Measurements from ENCODE around the gene GPRIN2.

Gene GPRIN2

GRCh38 chr10:46549171-46550075, 7.0 kb downstream of the GPRIN2 start:
- no peak for DNase-seq (ENCODE audit: low read depth in 2 of 2)

DNA sequence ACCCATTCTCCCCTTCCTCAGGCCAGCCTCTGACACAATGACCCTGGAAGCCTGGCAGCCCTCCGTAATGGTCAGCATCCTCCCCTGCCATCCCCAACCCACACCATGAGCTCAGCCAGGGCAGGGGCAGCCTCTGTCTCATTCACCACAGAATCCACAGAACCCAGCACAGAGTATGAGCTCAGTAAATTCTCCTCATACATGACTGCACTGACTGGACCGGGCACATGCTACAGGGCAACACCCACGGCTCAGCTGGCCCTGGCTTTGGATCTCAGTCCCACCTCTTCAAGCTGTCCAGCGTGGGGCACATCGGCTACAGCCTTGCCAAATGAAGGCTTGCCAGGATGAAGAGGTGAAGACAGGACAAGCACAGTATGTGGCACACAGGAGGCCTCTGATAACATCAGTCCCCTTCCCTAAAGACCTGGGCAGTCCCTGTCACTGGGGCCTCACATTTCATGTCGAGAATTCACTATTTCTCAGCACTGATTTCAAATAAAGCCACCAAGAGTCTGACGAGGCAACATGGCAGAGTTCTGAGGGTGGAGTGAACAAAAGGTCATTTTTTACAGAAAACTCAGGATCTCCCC, 7.9 kb downstream of the GPRIN2 start:
- no peak for DNase-seq (ENCODE audit: low read depth in 2 of 2)

DNA sequence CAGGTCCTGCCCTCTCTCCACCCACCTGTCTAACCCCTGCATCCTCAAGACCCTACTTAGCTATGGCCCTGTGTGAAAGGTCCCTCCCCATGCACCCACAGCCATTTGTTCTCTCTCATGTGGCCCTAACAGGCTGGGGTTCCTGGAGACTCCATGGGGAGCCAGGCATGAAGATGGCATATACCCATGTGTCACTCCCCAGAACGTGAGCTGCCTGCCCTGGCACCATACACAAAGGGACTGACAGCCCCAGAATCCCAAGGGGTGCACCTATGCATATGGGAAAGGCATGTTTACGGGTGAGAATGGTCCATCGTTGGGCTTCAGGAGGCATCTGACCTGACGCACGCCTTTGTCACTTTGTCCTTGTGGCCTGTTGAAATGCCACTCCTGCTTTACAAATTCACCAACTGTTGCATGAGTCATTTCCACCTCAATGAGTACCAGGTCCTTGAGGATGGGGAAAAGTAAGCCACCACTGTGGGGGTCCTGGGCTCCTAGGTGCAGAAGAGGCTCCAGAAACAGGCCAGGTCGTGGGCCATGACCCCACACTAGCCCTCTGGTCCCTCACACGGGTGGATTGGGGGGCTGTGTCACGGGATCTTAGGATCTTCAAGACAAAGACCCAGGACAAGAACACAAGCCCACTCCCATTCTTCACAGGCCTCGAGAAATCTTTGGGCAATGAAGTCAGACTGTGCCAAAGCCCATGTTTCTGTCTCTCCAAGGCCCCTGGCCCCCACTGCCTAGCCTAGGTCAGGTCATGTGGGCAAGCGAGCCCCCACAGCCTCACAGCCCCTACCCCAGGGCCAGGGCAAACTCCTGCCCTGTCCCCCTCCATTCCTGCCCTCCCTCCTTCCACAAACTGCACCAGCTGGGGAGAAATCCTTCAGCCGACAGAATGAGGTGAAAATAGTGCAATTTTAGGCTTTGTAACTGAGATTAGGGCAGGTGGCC, 8.6 kb downstream of the GPRIN2 start:
- DNase-seq (ENCODE audit: low read depth in 2 of 2): no peak

DNA sequence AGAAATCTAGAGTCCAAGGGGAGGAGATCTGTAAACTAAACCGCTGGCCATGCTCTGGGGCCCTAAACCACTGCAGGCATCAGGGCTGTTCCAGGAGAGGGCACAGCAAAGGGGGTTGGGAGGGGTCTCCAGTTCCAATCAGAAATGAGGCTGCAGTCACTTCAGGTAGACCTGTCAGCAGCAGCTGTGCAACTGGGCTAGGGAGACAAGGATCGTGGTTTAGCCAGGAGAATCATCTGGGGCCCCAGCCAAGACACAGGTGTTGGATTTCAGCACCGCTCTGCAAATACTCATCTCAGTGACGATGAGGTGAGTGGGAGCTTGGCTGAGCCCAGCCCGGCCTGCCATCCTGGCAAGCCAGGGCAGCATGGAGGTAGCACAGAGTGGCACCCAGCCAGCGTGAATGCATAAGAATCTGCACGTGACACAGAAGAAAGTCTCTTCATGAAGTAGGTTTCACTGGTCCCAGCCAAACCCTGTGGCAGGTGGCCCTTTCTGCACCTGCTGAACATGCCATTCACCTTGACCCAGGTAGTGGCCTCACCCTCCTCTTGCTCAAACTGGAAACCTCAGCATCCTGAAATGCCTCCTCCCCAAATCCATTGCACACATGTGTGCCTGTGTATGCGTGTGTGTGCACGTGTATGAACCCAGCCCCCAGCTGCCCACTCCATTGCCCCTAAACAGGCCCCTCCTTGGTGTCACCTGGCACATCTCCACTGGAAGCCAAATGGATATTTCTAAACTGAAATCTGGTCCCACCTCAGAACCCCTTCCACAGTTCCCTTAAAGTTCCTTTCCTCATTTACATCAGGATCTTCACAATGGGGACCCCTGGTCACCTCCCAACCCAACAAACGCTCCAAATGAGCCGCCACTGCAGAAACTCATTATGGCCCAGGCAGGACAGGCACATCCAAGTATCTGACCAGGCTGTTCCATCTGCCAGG, 9.6 kb downstream of the GPRIN2 start:
- DNase-seq (ENCODE audit: low read depth in 2 of 2): no peak

DNA sequence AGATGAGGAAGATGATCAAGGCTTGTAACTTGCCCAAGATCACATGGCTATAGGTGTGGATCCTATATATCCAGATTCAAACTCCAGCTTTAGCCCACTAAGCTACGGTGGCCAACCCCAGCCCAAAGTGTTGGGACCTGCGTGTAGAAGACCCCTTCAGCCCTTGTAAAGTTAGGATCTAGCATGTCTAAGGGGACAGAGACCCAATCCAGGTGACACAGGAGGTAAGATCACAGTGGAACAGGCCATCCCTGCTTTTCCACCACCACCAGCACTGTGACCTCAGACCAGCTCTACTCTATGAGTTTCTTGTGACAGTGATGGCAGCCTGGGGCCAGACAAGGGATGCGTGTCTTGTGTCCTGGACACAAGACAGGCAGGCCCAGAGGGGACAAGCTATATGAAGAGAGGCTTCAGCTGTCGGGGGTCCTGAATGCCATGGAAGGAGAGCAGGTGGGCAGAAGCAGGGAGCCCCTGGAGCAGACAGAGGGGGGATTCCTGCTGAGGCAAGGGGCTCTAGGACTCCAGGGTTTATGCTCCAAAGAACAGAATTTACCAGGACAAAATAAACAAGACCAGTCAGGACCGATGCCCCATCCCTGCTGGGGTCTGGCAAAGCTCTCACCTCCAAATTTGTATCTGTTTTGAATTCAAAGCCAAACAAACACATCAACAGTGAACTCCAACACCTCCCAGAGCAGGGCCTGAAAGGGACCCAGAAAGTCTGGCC, 10.4 kb downstream of the GPRIN2 start:
- no peak for DNase-seq (ENCODE audit: low read depth in 2 of 2)

DNA sequence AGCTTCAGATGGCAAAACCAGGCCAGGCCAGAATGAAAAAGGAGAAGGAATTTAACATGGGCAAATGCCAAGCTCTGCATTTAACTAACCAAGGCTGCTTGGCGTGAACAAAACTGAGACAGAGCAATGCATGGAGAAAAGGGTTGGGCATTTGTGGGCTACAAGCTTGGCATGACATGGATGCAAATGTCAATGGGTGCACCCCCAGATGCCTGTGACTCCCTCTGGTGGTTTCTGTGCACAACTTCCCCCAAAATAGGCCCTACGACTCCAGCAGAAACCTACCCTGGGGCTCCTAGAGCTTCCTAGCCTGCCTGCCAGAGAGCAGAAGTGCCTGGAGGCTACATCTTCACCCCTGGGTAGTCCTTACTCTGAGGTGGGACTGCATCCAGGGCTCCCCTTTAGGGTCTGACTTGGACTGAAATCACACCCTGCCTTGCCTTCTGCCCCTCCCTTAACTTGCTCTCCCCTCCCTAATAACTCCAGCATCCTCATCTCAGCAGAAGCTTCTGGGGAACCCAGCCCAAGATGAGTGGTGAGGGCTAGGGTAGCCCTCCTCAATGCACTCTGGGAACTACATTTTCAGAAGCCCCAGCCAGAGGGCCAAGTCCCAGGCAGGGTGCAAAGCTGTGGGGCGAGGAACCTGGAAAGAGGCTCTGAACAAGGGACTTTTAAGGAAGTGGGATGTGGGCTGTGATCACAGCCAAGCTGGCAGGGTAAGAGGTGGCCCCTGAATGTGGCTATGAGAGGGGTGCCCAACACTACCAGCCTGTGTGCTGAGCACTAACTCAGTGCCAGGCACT, 11.3 kb downstream of the GPRIN2 start:
- no peak for DNase-seq (ENCODE audit: low read depth in 2 of 2)

GRCh38 chr10:46543466-46544377, 12.7 kb downstream of the GPRIN2 start:
- no peak for DNase-seq (ENCODE audit: low read depth in 2 of 2)

- no peak for DNase-seq (ENCODE audit: low read depth in 2 of 2)
These were observed 13.6 kb downstream of the GPRIN2 start for GRCh38 chr10:46542567-46543465.

- DNase-seq (ENCODE audit: low read depth in 2 of 2): no peak
These were observed 14.5 kb downstream of the GPRIN2 start for GRCh38 chr10:46541735-46542566.

- DNase-seq (ENCODE audit: low read depth in 2 of 2): no peak
These were observed 15.3 kb downstream of the GPRIN2 start for GRCh38 chr10:46541017-46541661.

- DNase-seq (ENCODE audit: low read depth in 2 of 2): no peak
These were observed 15.9 kb downstream of the GPRIN2 start for GRCh38 chr10:46540412-46541016.

DNA sequence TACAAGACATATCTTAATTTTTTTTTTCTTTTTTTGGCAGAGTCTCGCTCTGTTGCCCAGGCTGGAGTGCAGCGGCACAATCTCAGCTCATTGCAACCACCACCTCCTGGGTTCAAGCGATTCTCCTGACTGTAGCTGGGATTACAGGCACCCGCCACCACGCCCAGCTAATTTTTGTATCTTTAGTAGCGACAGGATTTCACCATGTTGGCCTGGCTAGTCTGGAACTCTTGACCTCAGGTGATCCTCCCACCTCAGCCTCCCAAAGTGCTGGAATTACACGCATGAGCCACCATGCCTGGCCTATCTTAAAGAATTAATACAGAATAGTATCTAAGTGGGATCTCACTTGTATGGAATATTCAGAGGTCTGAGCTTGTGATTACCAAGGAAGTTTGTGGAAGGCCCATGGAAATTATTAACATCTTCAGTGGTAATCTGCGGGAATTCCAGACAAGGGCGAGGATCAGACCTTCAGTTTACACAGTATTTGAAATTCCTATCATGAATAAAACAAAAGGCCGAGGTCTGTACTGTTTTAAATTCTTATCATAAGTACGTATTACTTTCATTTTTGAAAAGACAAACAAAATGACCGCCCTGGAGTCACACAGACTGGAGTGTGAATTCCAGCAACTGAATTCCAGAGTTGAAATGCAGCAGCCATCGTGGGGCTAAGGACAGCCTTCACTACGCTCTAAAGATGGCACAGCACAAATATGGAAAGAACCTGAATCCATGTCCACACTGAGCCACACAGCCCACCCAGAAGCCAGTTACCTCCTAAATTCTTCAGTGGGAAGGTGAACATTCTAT, 16.7 kb downstream of the GPRIN2 start:
- no peak for DNase-seq (ENCODE audit: low read depth in 2 of 2)

- no peak for DNase-seq (ENCODE audit: low read depth in 2 of 2)
These were observed 17.6 kb downstream of the GPRIN2 start for GRCh38 chr10:46538717-46539426.

GRCh38 chr10:46538155-46538554, 18.3 kb downstream of the GPRIN2 start:
- DNase-seq (ENCODE audit: low read depth in 2 of 2): no peak
